ENCODE results near the gene DNAJC1. TPM values are rescaled to one million over a fixed set of nuclear protein-coding genes. Genes with fewer than 3 reads are reported as not detected.

The DNAJC1 gene
- total and polyA plus RNA-seq, 2 of the 8 experiments (the other 6 are each of a cell fraction or from before 2014, with no cell fraction given): 6.8 to 14.8 TPM

DNA sequence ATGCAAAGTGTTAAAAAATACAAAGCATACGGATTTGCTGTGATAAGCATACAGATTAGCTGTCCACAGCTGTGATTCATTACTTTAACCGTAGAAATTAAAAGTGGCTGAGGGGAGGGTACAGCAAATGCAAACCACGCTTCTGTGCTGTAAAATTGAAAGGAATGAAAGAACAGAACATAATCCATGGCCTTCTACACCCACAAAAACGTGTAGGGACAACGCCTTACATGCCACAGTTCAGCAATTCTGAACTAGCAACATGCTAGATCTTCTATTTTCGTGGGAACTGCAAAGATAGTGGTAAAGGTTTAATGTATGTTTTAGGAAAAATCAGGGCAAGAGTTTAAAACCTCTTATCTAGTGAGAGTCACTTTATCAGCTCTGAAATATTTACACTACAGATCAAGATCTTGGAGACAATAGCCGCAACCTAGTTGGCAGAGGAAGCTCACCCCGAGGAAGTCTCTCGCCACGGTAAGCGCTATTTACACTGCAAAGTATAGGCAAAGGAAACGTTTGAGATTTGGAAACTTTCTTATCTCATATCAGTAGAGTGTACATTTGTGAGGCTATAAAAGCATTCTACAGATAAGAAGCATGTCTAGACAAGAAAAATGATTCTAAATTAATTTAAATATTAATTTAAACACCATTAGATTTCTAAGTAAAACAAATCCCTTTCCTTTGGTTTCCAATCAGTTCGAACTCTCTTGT lies 275.9 kb downstream of the DNAJC1 start (continued):
- TF ChIP-seq, protein P1, sequence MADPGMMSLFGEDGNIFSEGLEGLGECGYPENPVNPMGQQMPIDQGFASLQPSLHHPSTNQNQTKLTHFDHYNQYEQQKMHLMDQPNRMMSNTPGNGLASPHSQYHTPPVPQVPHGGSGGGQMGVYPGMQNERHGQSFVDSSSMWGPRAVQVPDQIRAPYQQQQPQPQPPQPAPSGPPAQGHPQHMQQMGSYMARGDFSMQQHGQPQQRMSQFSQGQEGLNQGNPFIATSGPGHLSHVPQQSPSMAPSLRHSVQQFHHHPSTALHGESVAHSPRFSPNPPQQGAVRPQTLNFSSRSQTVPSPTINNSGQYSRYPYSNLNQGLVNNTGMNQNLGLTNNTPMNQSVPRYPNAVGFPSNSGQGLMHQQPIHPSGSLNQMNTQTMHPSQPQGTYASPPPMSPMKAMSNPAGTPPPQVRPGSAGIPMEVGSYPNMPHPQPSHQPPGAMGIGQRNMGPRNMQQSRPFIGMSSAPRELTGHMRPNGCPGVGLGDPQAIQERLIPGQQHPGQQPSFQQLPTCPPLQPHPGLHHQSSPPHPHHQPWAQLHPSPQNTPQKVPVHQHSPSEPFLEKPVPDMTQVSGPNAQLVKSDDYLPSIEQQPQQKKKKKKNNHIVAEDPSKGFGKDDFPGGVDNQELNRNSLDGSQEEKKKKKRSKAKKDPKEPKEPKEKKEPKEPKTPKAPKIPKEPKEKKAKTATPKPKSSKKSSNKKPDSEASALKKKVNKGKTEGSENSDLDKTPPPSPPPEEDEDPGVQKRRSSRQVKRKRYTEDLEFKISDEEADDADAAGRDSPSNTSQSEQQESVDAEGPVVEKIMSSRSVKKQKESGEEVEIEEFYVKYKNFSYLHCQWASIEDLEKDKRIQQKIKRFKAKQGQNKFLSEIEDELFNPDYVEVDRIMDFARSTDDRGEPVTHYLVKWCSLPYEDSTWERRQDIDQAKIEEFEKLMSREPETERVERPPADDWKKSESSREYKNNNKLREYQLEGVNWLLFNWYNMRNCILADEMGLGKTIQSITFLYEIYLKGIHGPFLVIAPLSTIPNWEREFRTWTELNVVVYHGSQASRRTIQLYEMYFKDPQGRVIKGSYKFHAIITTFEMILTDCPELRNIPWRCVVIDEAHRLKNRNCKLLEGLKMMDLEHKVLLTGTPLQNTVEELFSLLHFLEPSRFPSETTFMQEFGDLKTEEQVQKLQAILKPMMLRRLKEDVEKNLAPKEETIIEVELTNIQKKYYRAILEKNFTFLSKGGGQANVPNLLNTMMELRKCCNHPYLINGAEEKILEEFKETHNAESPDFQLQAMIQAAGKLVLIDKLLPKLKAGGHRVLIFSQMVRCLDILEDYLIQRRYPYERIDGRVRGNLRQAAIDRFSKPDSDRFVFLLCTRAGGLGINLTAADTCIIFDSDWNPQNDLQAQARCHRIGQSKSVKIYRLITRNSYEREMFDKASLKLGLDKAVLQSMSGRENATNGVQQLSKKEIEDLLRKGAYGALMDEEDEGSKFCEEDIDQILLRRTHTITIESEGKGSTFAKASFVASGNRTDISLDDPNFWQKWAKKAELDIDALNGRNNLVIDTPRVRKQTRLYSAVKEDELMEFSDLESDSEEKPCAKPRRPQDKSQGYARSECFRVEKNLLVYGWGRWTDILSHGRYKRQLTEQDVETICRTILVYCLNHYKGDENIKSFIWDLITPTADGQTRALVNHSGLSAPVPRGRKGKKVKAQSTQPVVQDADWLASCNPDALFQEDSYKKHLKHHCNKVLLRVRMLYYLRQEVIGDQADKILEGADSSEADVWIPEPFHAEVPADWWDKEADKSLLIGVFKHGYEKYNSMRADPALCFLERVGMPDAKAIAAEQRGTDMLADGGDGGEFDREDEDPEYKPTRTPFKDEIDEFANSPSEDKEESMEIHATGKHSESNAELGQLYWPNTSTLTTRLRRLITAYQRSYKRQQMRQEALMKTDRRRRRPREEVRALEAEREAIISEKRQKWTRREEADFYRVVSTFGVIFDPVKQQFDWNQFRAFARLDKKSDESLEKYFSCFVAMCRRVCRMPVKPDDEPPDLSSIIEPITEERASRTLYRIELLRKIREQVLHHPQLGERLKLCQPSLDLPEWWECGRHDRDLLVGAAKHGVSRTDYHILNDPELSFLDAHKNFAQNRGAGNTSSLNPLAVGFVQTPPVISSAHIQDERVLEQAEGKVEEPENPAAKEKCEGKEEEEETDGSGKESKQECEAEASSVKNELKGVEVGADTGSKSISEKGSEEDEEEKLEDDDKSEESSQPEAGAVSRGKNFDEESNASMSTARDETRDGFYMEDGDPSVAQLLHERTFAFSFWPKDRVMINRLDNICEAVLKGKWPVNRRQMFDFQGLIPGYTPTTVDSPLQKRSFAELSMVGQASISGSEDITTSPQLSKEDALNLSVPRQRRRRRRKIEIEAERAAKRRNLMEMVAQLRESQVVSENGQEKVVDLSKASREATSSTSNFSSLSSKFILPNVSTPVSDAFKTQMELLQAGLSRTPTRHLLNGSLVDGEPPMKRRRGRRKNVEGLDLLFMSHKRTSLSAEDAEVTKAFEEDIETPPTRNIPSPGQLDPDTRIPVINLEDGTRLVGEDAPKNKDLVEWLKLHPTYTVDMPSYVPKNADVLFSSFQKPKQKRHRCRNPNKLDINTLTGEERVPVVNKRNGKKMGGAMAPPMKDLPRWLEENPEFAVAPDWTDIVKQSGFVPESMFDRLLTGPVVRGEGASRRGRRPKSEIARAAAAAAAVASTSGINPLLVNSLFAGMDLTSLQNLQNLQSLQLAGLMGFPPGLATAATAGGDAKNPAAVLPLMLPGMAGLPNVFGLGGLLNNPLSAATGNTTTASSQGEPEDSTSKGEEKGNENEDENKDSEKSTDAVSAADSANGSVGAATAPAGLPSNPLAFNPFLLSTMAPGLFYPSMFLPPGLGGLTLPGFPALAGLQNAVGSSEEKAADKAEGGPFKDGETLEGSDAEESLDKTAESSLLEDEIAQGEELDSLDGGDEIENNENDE (IDR thresholded peaks at IDR 0.05; ENCODE audit: insufficient replicate concordance, low read length): no peak
- TF ChIP-seq EP300 (IDR thresholded peaks at IDR 0.05; ENCODE audit: borderline replicate concordance in 1 of 2, low read depth in 2 of 2, low read length in 2 of 2) (no peak), TAF7 (optimal IDR thresholded peaks at IDR 0.05; ENCODE audit: borderline replicate concordance, low read depth, low read length) (no peak), KDM4A (IDR thresholded peaks at IDR 0.05; ENCODE audit: low read depth, low read length, severe bottlenecking) (no peak), EZH2 (IDR thresholded peaks at IDR 0.05; ENCODE audit: low read depth, low read length, severe bottlenecking) (no peak), SUZ12 (IDR thresholded peaks at IDR 0.05; ENCODE audit: low read length) (no peak), EGR1 (IDR thresholded peaks at IDR 0.05; ENCODE audit: borderline replicate concordance, low read depth, low read length) (no peak), JUND (IDR thresholded peaks at IDR 0.05; ENCODE audit: low read length) (no peak), PHF8 (conservative IDR thresholded peaks at IDR 0.05; ENCODE audit: low read depth, low read length) (no peak), RBBP5 (IDR thresholded peaks at IDR 0.05; ENCODE audit: borderline replicate concordance, low read depth, low read length) (no peak)
